Common myeloid progenitor, CD34-positive (primary cell): Measurements from ENCODE around the gene ZNF385A.
A peak's percentile ranks its signal among the peaks of the same experiment; 100 is the strongest.
"Not testable (repeated sequence)": the region's sequence is repeated elsewhere in the genome, so short reads cannot be mapped to it uniquely, and the experiment has no call there.

ENCODE experiments used
- CTCF ChIA-PET: fragments of 350-600 bp; sonication (Branson Sonifier 250); formaldehyde crosslinking; loops from one replicate; lab custom pipeline; 2021; ENCODE audit warnings: antibody characterized with exemption; lab: Charles Lee
- POLR2A ChIA-PET: fragments of 350-600 bp; sonication (Branson Sonifier 250); formaldehyde crosslinking; loops from one replicate; lab custom pipeline; 2021; ENCODE audit warnings: antibody characterized with exemption; lab: Charles Lee
- DNase-seq, 3 donors: peaks; one replicate each; pipeline versions ENCODE4 v3.0.0 to v3.0.0-alpha.2; 2013
- H3K27ac ChIP-seq, 2 experiments: 1 replicate in 1 of 2; 2 replicates in 1 of 2; pipeline ENCODE4 v1.7.0; 2013; ENCODE audit warnings: inconsistent platforms in 2 of 2, low read length in 2 of 2, mild to moderate bottlenecking in 2 of 2, low read depth in 1 of 2, moderate library complexity in 1 of 2; ENCODE audit not compliant: severe bottlenecking in 2 of 2, insufficient read depth in 1 of 2, poor library complexity in 1 of 2
- H3K27me3 ChIP-seq, 5 experiments: replicated peaks in 2 of 5; 1 replicate in 3 of 5; 2 replicates in 2 of 5; pipeline versions ENCODE4 v1.6.1 to v1.7.0; 2013; ENCODE audit warnings: low read length in 4 of 5, mild to moderate bottlenecking in 2 of 5, moderate library complexity in 2 of 5, inconsistent platforms in 1 of 5; ENCODE audit not compliant: insufficient read depth in 5 of 5, control insufficient read depth in 4 of 5
- H3K36me3 ChIP-seq, 4 experiments: 1 replicate in 2 of 4; 2 replicates in 2 of 4; pipeline versions ENCODE4 v1.6.1 to v1.7.0; 2013; ENCODE audit warnings: low read length in 3 of 4, control low read depth in 1 of 4, mild to moderate bottlenecking in 1 of 4; ENCODE audit not compliant: control insufficient read depth in 4 of 4, insufficient read depth in 4 of 4
- H3K4me1 ChIP-seq, 4 experiments: 1 replicate in 3 of 4; 2 replicates in 1 of 4; pipeline versions ENCODE4 v1.6.1 to v1.7.1; 2013; ENCODE audit warnings: low read length in 3 of 4, mild to moderate bottlenecking in 3 of 4, control low read depth in 1 of 4, inconsistent platforms in 1 of 4, moderate library complexity in 1 of 4; ENCODE audit not compliant: control insufficient read depth in 4 of 4, insufficient read depth in 4 of 4; ENCODE audit errors: control extremely low read depth in 1 of 4
- H3K4me3 ChIP-seq, 7 experiments: 1 replicate in 4 of 7; 2 replicates in 3 of 7; pipeline versions ENCODE4 v1.5.1 to v1.7.0; 2013; ENCODE audit warnings: mild to moderate bottlenecking in 7 of 7, low read length in 6 of 7, moderate library complexity in 6 of 7, inconsistent platforms in 2 of 7, low read depth in 2 of 7, control low read depth in 1 of 7; ENCODE audit not compliant: insufficient read depth in 4 of 7, control insufficient read depth in 1 of 7; ENCODE audit errors: extremely low read depth in 1 of 7
- H3K9me3 ChIP-seq, 5 experiments: 1 replicate in 4 of 5; 2 replicates in 1 of 5; pipeline versions ENCODE4 v1.6.1 to v1.7.1; 2013; ENCODE audit warnings: low read length in 4 of 5, mild to moderate bottlenecking in 2 of 5, inconsistent platforms in 1 of 5, low read depth in 1 of 5, moderate library complexity in 1 of 5; ENCODE audit not compliant: control insufficient read depth in 4 of 5, insufficient read depth in 2 of 5; ENCODE audit errors: control extremely low read depth in 1 of 5
- WGBS: methylation state at CpG from one replicate; pipeline ENCODE4 v1.1.5; 2013; ENCODE audit not compliant: insufficient coverage; 5-methylcytosine and 5-hydroxymethylcytosine counted together

Gene ZNF385A

GRCh38 chr12:54330442-54330841 lies 54.1 kb downstream of the ZNF385A start:
- no peak overlapping the region for H3K27ac ChIP-seq
- POLR2A ChIA-PET = no interaction called here

GRCh38 chr12:54329759-54330158 lies 54.8 kb downstream of the ZNF385A start:
- H3K9me3 ChIP-seq = no peaks in the 10 kb centered on the region
- ChIA-PET POLR2A (no interaction called here), CTCF (interaction anchor here (1.8 to 36.2 kb wide), 5 partner anchors 7 to 47 kb away, joined by 4 to 890 read pairs (median 160); partner anchors contain the start of gene NFE2)
- peaks cover 0 to 8% (median 4%) of the 10 kb centered on the region in 4 experiments for H3K36me3 ChIP-seq
- no peak for DNase-seq
- no peak overlapping the region for H3K27ac ChIP-seq
- WGBS = 96% methylated on average over 4 of the region's 5 CpGs
- peaks cover 8 to 19% (median 13%) of the 10 kb centered on the region in 4 experiments for H3K4me1 ChIP-seq
- H3K27me3 ChIP-seq = no peaks in the 10 kb centered on the region
- H3K4me3 ChIP-seq = no peak overlapping the region

More at GRCh38 chr12:54330442-54330841, 54.1 kb downstream of the ZNF385A start:
- no peaks in the 10 kb centered on the region for H3K9me3 ChIP-seq
- peaks cover 0 to 8% (median 4%) of the 10 kb centered on the region in 4 experiments for H3K36me3 ChIP-seq
- CTCF ChIA-PET = interaction anchor here (1.3 to 36.2 kb wide), 6 partner anchors 7 to 46 kb away, joined by 3 to 890 read pairs (median 96); partner anchors contain the start of gene NFE2
- H3K4me1 ChIP-seq = peaks cover 5 to 16% (median 9%) of the 10 kb centered on the region in 4 experiments
- no peaks in the 10 kb centered on the region for H3K27me3 ChIP-seq
- H3K4me3 ChIP-seq = no peak overlapping the region
- no CpG with 5 or more reads among the region's 3 CpGs for WGBS
- DNase-seq = no peak

DNA sequence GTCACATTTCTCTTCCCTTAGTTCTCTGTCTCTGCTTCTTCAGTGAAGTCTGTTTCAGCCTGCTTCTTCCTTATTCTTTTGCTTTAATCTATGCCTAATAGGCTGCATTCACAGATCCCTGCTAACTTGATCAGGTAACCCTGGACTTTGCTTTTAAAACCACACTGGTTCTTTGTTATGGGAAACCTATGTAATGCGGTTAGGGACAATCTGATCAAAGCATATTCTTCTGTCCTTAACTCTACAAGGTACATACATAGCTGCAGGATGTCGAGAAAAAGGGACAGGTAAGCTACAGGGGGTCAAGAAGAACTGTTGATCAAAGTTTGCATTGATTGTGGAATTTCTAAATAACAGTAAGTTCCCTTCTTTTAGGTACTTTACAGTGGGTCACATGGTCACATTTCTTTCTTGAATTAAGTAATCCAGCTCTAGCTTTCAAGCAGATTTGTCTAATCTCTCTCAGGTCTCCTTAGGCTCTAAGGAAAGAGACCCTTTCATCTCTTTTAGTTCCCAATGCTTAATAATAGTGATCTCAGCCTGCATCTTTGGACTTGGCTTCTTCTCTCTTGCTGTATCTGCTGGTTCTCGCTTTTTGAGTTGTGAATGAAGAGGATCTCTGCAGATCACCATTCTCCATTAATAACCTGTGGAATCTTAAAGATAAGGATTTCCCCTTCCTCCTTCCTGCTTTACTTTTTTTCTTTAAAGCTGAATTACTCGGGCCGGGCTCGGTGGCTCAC lies 55.8 kb downstream of the ZNF385A start:
- Histone ChIP-seq H3K27me3 (no peaks in the 10 kb centered on the region), H3K9me3 (no peaks in the 10 kb centered on the region), H3K4me3 (no peak overlapping the region), H3K27ac (peak overlapping the region in 1 of 2 experiments; percentile 31), H3K36me3 (peaks cover 0 to 8% (median 4%) of the 10 kb centered on the region in 4 experiments), H3K4me1 (peaks cover 10 to 24% (median 19%) of the 10 kb centered on the region in 4 experiments)
- WGBS = 94% methylated on average over 5 of the region's 6 CpGs
- CTCF ChIA-PET = interaction anchor here (0.8 to 36.2 kb wide), 5 partner anchors 8 to 57 kb away, joined by 3 to 890 read pairs (median 31); partner anchors contain the start of gene NFE2
- POLR2A ChIA-PET = interaction anchor here (0.6 to 0.7 kb wide), 2 partner anchors 29 to 123 kb away, joined by 4 to 7 read pairs; no protein-coding TSS in a partner anchor
- DNase-seq = no peak

GRCh38 chr12:54325442-54326109 lies 59.0 kb downstream of the ZNF385A start:
- WGBS = 78% methylated on average over 4 of the region's 22 CpGs
- Histone ChIP-seq H3K27ac (peak overlapping the region; percentile 83 to 94), H3K4me1 (peaks cover 7 to 26% (median 20%) of the 10 kb centered on the region in 4 experiments), H3K4me3 (peak overlapping the region; percentile 38 to 99 (median 91))
- ChIA-PET POLR2A (interaction anchor here (1.0 to 2.8 kb wide), 8 partner anchors 10 to 45 kb away, joined by 4 to 17 read pairs (median 8); partner anchors contain the start of genes CBX5, HNRNPA1 and NFE2), CTCF (interaction anchor here (0.6 to 36.2 kb wide), 20 partner anchors 9 to 104 kb away, joined by 3 to 890 read pairs (median 4); partner anchors contain the start of genes HNRNPA1, NFE2 and ZNF385A)
- not testable (repeated sequence) for DNase-seq, H3K36me3 ChIP-seq, H3K9me3 ChIP-seq, H3K27me3 ChIP-seq

DNA sequence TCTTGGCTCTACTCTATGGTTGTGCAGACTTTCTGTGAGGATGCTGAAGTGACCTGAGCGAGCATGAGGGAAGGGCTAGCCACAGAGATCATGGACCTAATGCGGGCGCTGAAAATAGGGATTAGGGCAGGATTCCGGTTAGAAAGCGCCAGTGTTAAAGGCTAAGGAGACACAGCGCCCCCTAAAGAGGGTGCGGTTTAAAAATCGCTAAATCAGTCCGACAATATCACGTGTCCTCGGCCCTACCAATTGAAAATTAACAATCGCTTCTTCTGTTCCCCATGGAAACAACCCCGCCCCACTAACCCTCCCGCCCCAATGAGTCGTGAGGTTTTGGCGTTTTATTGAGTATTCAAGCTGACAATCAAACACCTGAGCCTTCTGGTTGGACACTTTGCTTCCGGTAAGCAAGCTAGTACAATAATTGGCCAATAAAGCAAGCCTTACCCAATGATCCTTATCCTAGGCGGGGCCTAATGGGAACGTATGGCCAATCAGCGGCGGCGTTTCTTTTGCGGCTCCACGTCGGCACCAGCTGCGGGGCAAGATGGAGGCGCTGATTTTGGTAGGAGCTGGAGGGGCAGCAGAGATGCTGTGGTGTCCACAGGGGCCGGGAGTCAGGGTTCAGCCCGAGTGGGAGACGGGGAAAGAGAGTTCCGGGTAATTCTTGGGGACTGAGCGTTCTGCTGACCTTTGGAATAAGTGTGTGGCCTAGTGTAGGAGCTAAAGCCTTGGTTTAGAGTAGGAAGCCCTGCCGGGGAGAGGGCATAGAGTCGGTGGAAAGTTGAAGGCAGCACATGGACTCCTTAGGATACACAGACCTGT lies 59.7 kb downstream of the ZNF385A start, which contains the start of gene COPZ1:
Gene COPZ1 (plus strand): TSS at position 515 of the 825 bp plus-strand sequence. CDS start 33 bp downstream, at position 548.
- peak; percentile 99 to 100 (median 100) for DNase-seq
- WGBS = 0% methylated on average over 25 of the region's 34 CpGs
- CTCF ChIA-PET = interaction anchor here (0.6 to 36.2 kb wide), 25 partner anchors 10 to 103 kb away, joined by 3 to 890 read pairs (median 4); partner anchors contain the start of genes HNRNPA1, NFE2 and ZNF385A
- Histone ChIP-seq H3K36me3 (peaks cover 0 to 7% (median under 1%) of the 10 kb centered on the region in 4 experiments), H3K27ac (peak within 1 kb of the TSS; percentile 83 to 94), H3K4me1 (peaks cover 6 to 23% (median 18%) of the 10 kb centered on the region in 4 experiments), H3K27me3 (no peaks in the 10 kb centered on the region), H3K4me3 (peak within 1 kb of the TSS; percentile 38 to 99 (median 91)), H3K9me3 (no peaks in the 10 kb centered on the region)
- POLR2A ChIA-PET = interaction anchor here (1.0 to 2.8 kb wide), 8 partner anchors 10 to 44 kb away, joined by 4 to 17 read pairs (median 8); partner anchors contain the start of genes CBX5, HNRNPA1 and NFE2

DNA sequence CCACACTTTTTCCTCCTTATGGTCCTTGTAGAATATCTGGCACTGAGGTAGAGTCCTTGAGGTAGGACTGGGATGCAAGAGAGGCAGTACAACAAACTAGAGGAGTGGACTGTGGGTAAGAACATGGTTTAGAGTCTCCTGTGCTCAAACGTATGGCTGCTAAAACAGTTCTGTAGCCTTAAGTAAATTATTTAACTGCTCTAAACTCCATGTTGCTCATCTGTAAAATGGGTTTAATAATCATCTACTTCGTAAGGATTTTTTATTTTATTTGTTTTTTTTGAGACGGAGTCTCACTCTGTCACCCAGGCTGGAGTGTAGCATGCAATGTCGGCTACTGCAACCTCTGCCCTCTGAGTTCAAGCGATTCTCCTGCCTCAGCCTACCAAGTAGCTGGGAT lies 63.2 kb downstream of the ZNF385A start:
- ChIA-PET POLR2A (interaction anchor here (0.6 to 1.3 kb wide), 3 partner anchors 23 to 41 kb away, joined by 3 to 5 read pairs (median 4); partner anchors contain the start of gene HNRNPA1), CTCF (interaction anchor here (1.5 to 36.2 kb wide), 6 partner anchors 13 to 70 kb away, joined by 3 to 890 read pairs (median 26); partner anchors contain the start of gene NFE2)
- Histone ChIP-seq H3K4me1 (peaks cover 6 to 23% (median 18%) of the 10 kb centered on the region in 4 experiments), H3K36me3 (no peaks in the 10 kb centered on the region), H3K27ac (no peak overlapping the region), H3K4me3 (no peak overlapping the region), H3K9me3 (no peaks in the 10 kb centered on the region), H3K27me3 (no peaks in the 10 kb centered on the region)
- 100% methylated on average over 2 of the region's 5 CpGs for WGBS
- DNase-seq = no peak
